Gastrocnemius medialis (tissue), 4 donors: ENCODE results near the gene DAB2IP. TPM values are rescaled to one million over a fixed set of nuclear protein-coding genes. Genes with fewer than 3 reads are reported as not detected.

ENCODE experiments used
- ATAC-seq, 2 donors: fragments of 150-250 bp; one replicate each; pipeline ENCODE4 v1.9.1; 2016
- DNase-seq, 2 donors: peaks; one replicate each; pipeline ENCODE4 v3.0.0-alpha.2; 2019
- H3K27ac ChIP-seq, 4 donors: fragments of 200-600 bp; sonication (generic); 1 replicate in 1 of 4; 2 replicates in 3 of 4; pipeline ENCODE4 v1.5.1; 2016 to 2018; ENCODE audit warnings: mild to moderate bottlenecking in 2 of 4, moderate library complexity in 1 of 4
- H3K27me3 ChIP-seq, 3 donors: fragments of 200-600 bp; sonication (generic) in 2 of 3; 1 replicate in 1 of 3; 2 replicates in 2 of 3; pipeline versions ENCODE4 v1.5.1 to v1.6.0; 2016 to 2019; ENCODE audit warnings: mild to moderate bottlenecking in 1 of 3, moderate library complexity in 1 of 3
- H3K36me3 ChIP-seq, 2 donors: fragments of 200-600 bp; sonication (generic) in 1 of 2; one replicate each; pipeline ENCODE4 v1.5.1; 2017 to 2018
- H3K4me1 ChIP-seq, 2 donors: fragments of 200-600 bp; sonication (generic) in 1 of 2; one replicate each; pipeline ENCODE4 v1.5.1; 2016 to 2017; ENCODE audit warnings: mild to moderate bottlenecking in 2 of 2
- H3K4me3 ChIP-seq, 4 donors: fragments of 200-600 bp; sonication (generic) in 3 of 4; 1 replicate in 1 of 4; 2 replicates in 3 of 4; pipeline ENCODE4 v1.5.1; 2016 to 2019; ENCODE audit warnings: mild to moderate bottlenecking in 2 of 4
- H3K9me3 ChIP-seq, 3 donors: fragments of 200-600 bp; sonication (generic) in 2 of 3; 1 replicate in 1 of 3; 2 replicates in 2 of 3; pipeline ENCODE4 v1.5.1; 2016 to 2019
- POLR2A ChIP-seq, 2 donors: fragments of 450-650 bp; IDR thresholded peaks; one replicate each; pipeline ENCODE4 v1.6.1; 2017; ENCODE audit warnings: antibody characterized with exemption in 2 of 2, mild to moderate bottlenecking in 2 of 2, moderate library complexity in 2 of 2
- in situ Hi-C, 4 donors: fragments of 200-750 bp; cut with MboI; loops; one replicate each; pipeline versions ENCODE4 v1.15.0 to v1.8.0; 2017; ENCODE audit warnings: low sequenced_read_pairs in 4 of 4
- intact Hi-C: fragments of 100-400 bp; cut with DNase I; formaldehyde crosslinking; loops from one replicate; pipeline ENCODE4 v1.15.1; 2023; ENCODE audit warnings: low total_unique reads
- total RNA-seq, 4 donors: library from RNA; depleted of rRNA; stranded (reverse); fragments of >200 nt; gene quantifications; one replicate each; pipeline versions ENCODE4 v1.1.0 to v1.2.3, GENCODE V29; 2016
- TF ChIP-seq, protein P1 (sequence below), 5 experiments: fragments of 450-650 bp in 3 of 5; fragments of 200-600 bp in 2 of 5; sonication (generic) in 2 of 5; IDR thresholded peaks in 4 of 5; conservative IDR thresholded peaks in 1 of 5; 1 replicate in 4 of 5; 2 replicates in 1 of 5; pipeline ENCODE4 v1.5.1; 2016 to 2019; ENCODE audit warnings: antibody characterized with exemption in 5 of 5, mild to moderate bottlenecking in 3 of 5, moderate library complexity in 3 of 5

The DAB2IP gene
- total RNA-seq, 4 donors from 2014 or later, result 22.7 to 68.2 (median 37.4) TPM

DNA sequence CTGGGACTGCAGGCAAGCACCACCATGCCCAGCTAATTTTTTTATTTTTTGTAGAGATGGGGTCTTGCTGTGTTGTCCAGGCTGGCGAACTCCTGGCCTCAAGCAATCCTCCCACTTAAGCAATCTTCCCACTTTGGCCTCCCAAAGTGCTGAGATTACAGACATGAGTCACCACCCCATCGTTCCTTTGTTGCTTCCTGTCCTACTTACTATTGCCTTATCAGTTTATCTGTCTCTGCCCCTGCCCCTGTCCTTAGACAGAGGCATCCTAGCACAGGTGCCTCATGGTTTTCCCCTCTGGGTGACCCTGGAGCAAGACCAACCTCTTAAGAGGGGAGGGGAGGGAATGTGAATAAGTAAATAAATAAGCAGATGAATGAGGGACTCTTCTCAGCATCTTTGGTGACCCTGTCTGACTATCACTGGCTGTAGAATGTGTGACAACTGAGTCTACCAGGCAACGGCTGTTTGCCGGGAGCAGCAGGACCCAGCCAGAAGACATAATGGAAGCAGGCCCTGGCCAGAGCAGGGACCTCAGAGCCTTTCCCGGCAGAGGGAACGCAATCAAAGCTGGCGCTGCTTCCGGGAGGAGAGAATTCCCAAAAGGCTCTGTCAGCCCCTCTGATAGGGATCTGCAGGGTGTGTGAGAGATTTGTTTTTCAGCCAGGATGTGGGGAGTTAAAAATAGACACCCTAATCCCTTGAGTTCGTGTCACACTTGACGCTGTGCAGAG, 43.8 kb upstream of the DAB2IP start:
- no peaks in the 10 kb centered on the region for H3K36me3 ChIP-seq
- peak overlapping the region; percentile 85 to 96 (median 92) for H3K27ac ChIP-seq
- DNase-seq (peak; percentile 33 to 65), ATAC-seq (peak; percentile 56 to 60)
- no peaks in the 10 kb centered on the region for H3K27me3 ChIP-seq
- peaks cover 94 to 98% of the 10 kb centered on the region in 2 donors for H3K4me1 ChIP-seq
- intact Hi-C loops, result loop anchor here (10.0 kb wide), 1 partner anchor 243 kb away; no protein-coding TSS in a partner anchor
- no peaks in the 10 kb centered on the region for H3K9me3 ChIP-seq
- TF ChIP-seq, protein P1, sequence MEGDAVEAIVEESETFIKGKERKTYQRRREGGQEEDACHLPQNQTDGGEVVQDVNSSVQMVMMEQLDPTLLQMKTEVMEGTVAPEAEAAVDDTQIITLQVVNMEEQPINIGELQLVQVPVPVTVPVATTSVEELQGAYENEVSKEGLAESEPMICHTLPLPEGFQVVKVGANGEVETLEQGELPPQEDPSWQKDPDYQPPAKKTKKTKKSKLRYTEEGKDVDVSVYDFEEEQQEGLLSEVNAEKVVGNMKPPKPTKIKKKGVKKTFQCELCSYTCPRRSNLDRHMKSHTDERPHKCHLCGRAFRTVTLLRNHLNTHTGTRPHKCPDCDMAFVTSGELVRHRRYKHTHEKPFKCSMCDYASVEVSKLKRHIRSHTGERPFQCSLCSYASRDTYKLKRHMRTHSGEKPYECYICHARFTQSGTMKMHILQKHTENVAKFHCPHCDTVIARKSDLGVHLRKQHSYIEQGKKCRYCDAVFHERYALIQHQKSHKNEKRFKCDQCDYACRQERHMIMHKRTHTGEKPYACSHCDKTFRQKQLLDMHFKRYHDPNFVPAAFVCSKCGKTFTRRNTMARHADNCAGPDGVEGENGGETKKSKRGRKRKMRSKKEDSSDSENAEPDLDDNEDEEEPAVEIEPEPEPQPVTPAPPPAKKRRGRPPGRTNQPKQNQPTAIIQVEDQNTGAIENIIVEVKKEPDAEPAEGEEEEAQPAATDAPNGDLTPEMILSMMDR (IDR thresholded peaks at IDR 0.05 in 4 of 5, conservative IDR thresholded peaks at IDR 0.05 in 1 of 5), result no peak
- peak; percentile 30 to 33 for TF ChIP-seq POLR2A (IDR thresholded peaks at IDR 0.05)
- peak overlapping the region in 3 of 4 donors; percentile 14 to 18 (median 16) for H3K4me3 ChIP-seq
- in situ Hi-C loops, result no loop called here

- peak overlapping the region in 3 of 4 donors; percentile 14 to 18 (median 16) for H3K4me3 ChIP-seq
Measured at GRCh38 chr9:121608168-121608853, 43.1 kb upstream of the DAB2IP start.

DNA sequence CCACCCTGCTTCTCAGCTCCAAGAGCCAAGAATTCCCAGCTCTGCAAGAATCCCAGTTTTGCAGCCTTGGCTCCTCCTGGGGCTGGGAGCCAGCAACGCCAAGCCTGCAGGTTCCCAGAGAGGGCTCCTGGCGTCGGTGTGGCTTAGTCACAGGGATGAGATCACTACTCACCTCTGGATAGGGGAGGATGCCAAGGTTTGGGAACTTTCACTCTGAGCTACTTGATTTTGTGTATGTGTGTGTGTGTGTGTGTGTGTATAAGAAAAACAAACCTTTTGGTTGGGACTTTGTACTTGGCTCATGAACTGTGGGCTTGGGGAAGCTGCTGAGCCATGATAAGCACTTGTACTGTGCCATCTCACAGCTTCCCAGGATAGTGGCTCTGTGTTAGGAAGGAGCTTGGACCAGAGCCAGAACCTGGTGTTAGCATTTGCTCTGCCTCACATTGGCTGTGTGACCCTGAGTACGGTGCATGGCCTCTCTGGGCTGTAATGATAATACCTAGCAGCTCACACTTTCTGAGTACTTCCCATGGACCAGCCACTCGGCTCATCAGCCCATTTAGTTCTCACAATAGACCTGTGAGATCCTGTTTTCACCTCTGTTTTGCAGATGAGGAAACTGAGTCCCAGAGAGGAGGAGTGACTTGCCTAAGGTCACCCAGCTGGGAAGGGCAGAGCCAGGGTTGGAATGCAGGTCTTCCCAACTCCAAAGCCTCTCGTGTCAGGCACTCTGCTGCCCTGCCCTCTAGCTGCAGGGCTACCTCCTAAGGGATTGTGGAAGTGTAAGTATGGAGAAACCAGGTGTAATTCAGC, 41.4 kb upstream of the DAB2IP start:
- H3K4me1 ChIP-seq, result peaks cover 94 to 98% of the 10 kb centered on the region in 2 donors
- no peaks in the 10 kb centered on the region for H3K9me3 ChIP-seq
- intact Hi-C loops (loop anchor here (5.0 to 10.0 kb wide), 2 partner anchors 245 to 377 kb away; no protein-coding TSS in a partner anchor), in situ Hi-C loops (no loop called here)
- DNase-seq, result peak; percentile 71 to 89
- H3K27ac ChIP-seq, result peak overlapping the region; percentile 85 to 96 (median 92)
- no peaks in the 10 kb centered on the region for H3K36me3 ChIP-seq
- TF ChIP-seq, protein P1 (IDR thresholded peaks at IDR 0.05 in 4 of 5, conservative IDR thresholded peaks at IDR 0.05 in 1 of 5), result peak in 3 of 5 experiments; percentile 10 to 44 (median 41)
- TF ChIP-seq POLR2A (IDR thresholded peaks at IDR 0.05), result no peak
- no peaks in the 10 kb centered on the region for H3K27me3 ChIP-seq
- peak; percentile 56 to 59 for ATAC-seq
- no peak overlapping the region for H3K4me3 ChIP-seq

More at GRCh38 chr9:121608168-121608853, 43.1 kb upstream of the DAB2IP start:
- no peaks in the 10 kb centered on the region for H3K27me3 ChIP-seq
- TF ChIP-seq, protein P1 (IDR thresholded peaks at IDR 0.05 in 4 of 5, conservative IDR thresholded peaks at IDR 0.05 in 1 of 5), result no peak
- TF ChIP-seq POLR2A (IDR thresholded peaks at IDR 0.05), result no peak
- H3K27ac ChIP-seq, result peak overlapping the region; percentile 85 to 96 (median 92)
- peaks cover 96 to 99% of the 10 kb centered on the region in 2 donors for H3K4me1 ChIP-seq
- DNase-seq (no peak), ATAC-seq (no peak)
- intact Hi-C loops (loop anchor here (10.0 kb wide), 1 partner anchor 244 kb away; no protein-coding TSS in a partner anchor), in situ Hi-C loops (no loop called here)
- H3K36me3 ChIP-seq, result no peaks in the 10 kb centered on the region
- no peaks in the 10 kb centered on the region for H3K9me3 ChIP-seq

DNA sequence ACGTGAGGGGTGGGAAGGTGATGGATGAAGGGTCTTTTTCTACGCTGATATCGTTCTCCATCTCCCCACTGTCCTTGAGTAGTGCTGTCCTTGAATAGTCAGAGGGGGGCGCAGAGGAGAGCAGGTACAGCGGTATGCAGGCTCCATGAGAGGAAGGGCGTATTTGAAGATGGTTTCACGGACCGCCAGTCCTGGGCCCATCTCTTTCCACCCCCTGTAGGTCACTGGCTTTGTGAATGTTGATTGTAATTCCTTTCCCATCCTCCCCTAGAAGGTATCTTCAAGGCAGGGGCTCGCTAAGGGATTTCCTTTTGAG, 40.8 kb upstream of the DAB2IP start:
- no peaks in the 10 kb centered on the region for H3K27me3 ChIP-seq
- DNase-seq, result no peak
- peaks cover 94 to 96% of the 10 kb centered on the region in 2 donors for H3K4me1 ChIP-seq
- TF ChIP-seq, protein P1 (IDR thresholded peaks at IDR 0.05 in 4 of 5, conservative IDR thresholded peaks at IDR 0.05 in 1 of 5), result no peak
- TF ChIP-seq POLR2A (IDR thresholded peaks at IDR 0.05), result no peak
- H3K9me3 ChIP-seq, result no peaks in the 10 kb centered on the region
- H3K27ac ChIP-seq, result peak overlapping the region; percentile 85 to 96 (median 92)
- in situ Hi-C loops, result no loop called here
- no peak for ATAC-seq
- intact Hi-C loops, result loop anchor here (5.0 kb wide), 1 partner anchor 377 kb away; no protein-coding TSS in a partner anchor
- no peak overlapping the region for H3K4me3 ChIP-seq
- no peaks in the 10 kb centered on the region for H3K36me3 ChIP-seq
